ENCODE data around the gene ZNF727. TPM values are rescaled to one million over a fixed set of nuclear protein-coding genes. Genes with fewer than 3 reads are reported as not detected.
"Not testable (repeated sequence)": the region's sequence is repeated elsewhere in the genome, so short reads cannot be mapped to it uniquely, and the experiment has no call there.

The ZNF727 gene
- polyA plus RNA-seq: under 1 TPM in 2 of 3 donors, not detected in 1; 0.42 to 0.86 TPM

DNA sequence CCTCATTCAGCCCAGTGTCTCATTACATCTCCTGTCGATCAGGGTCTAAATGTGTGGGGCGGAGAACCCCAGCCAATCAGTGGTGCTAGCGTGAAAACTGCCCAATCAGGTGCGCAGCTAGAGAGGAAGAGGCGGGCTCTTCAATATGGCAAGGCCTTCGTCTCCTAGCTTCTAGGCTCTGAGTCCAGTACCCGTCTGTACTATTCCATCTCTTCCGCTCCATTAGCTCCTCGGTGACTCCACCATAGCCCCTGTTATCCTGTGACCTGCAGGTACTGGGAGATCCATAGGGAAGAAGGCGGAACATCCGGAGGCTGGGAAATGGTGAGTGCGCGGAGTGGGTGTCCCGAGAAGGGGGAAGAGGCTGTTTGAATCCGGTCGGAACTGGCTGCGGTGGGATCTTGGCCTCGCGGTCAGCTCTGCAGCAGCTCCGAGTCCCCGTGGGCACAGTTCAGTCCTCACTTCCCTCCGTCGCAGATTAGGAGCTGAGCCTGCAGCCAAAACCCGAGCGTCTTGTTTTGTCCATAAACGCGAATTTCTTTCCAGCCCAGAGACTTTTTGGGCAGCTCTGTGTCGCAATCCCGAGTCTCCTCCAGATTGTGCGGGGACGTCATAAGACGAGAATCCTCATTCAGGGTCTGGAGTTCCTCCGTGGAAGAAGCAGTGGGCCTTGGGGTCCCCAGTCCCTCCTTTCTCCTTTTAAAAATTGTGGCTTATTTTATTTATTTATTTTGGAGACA, at the start of gene ZNF727:
ZNF727 (plus strand) TSS at position 134 of the 740 bp plus-strand sequence; CDS start at position 322, 188 bp downstream.
- no peaks in the 10 kb centered on the region for H3K36me3 Mint-ChIP-seq
- peaks cover 12 to 26% of the 10 kb centered on the region in 2 donors for H3K4me1 Mint-ChIP-seq
- peaks cover 0 to 4% (median 2%) of the 10 kb centered on the region in 3 donors for H3K27me3 Mint-ChIP-seq (ENCODE audit: low read depth in 3 of 3)
- peaks cover 17 to 38% (median 25%) of the 10 kb centered on the region in 6 donors for H3K9me3 Mint-ChIP-seq
- peak within 1 kb of the TSS; percentile 70 to 90 (median 78) for H3K27ac Mint-ChIP-seq
- H3K4me3 Mint-ChIP-seq: peak within 1 kb of the TSS; percentile 84 to 94 (median 89)
- peak; percentile 65 to 71 (median 68) for DNase-seq

DNA sequence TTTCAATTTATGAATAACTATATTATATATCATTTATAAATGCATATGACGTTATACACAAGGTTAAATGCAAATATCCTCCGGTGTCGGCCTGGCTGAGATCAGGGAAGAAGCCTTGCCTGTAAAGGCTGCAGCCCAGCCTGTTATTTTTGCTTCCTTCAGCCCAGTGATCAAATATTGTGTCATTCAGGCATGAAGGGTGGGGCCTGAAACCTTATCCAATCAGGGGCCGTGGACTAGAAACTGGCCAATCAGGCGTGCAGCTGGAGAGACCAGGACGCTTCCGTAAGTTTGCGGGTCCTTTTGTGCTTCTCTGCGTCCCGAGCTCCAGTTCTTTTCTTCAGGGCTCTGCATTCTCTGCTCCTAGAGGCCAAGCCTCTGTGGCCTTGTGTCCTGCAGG, 46.7 kb upstream of the ZNF727 start, which contains the start of gene ZNF722:
ZNF722 (plus strand) TSS at position 301 of the 400 bp plus-strand sequence. CDS start 113 bp downstream, outside the sequence.
- no peaks in the 10 kb centered on the region for H3K27me3 Mint-ChIP-seq (ENCODE audit: low read depth in 3 of 3)
- no peaks in the 10 kb centered on the region for H3K36me3 Mint-ChIP-seq
- H3K4me1 Mint-ChIP-seq: no peaks in the 10 kb centered on the region
- H3K4me3 Mint-ChIP-seq: no peak within 1 kb of the TSS
- no peak within 1 kb of the TSS for H3K27ac Mint-ChIP-seq
- H3K9me3 Mint-ChIP-seq: peaks cover 19 to 46% (median 32%) of the 10 kb centered on the region in 6 donors
- DNase-seq: no peak

DNA sequence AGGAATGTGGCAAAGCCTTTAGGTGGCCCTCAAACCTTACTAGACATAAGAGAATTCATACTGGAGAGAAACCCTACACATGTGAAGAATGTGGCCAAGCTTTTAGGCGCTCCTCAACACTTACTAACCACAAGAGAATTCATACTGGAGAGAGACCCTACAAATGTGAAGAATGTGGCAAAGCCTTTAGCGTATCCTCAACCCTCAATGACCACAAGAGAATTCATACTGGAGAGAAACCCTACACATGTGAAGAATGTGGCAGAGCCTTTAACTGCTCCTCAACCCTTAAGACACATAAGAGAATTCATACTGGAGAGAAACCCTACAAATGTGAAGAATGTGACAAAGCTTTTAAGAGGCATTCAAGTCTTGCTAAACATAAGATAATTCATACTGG, 29.7 kb upstream of the ZNF727 start:
- peaks cover 19 to 67% (median 55%) of the 10 kb centered on the region in 6 donors for H3K9me3 Mint-ChIP-seq
- H3K27me3 Mint-ChIP-seq (ENCODE audit: low read depth in 3 of 3); H3K36me3 Mint-ChIP-seq; H3K27ac Mint-ChIP-seq; DNase-seq; H3K4me1 Mint-ChIP-seq; H3K4me3 Mint-ChIP-seq: not testable (repeated sequence)

DNA sequence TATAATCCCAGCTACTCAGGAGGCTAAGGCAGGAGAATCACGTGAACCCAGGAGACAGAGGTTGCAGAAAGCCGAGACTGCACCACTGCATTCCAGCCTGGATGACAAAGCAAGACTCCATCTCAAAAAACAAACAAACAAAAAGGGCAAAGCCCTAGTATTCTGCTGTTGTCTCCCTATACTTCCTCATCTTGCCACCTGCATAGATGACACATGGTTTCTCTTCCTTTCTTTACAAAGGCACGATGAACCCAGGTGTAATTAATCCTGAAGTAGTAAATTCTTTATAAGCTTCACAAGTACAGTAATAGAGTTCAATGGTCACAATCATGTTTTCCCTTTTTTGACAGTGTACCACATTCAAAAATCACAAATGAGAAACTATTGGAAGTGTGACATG, 9.8 kb upstream of the ZNF727 start:
- no peak overlapping the region for H3K27ac Mint-ChIP-seq

DNA sequence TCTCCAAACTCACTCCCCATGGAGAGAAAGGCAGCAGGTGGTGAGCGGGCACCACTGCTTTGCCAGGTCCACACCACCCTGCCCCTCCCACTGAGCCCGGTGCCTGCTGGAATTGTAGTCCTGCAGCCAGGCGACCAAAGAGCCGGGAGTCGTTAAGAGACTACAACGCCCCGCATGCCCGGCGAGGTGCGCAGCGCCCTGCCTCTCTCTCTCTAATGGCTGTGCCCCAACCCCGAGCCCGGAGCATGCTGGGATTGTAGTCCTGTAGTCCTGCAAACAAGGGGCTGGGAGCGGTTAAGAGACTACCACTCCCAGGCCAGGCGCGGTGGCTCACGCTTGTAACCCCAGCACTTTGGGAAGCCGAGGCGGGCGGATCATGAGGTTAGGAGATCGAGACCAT, 8.1 kb upstream of the ZNF727 start:
- H3K4me1 Mint-ChIP-seq: no peaks in the 10 kb centered on the region
- peaks cover 20 to 76% (median 55%) of the 10 kb centered on the region in 6 donors for H3K9me3 Mint-ChIP-seq
- H3K4me3 Mint-ChIP-seq: peak overlapping the region in 3 of 5 donors; percentile 8 to 60 (median 12)

More for the DNA sequence above, 9.8 kb upstream of the ZNF727 start:
- Mint-ChIP-seq H3K4me1 (no peaks in the 10 kb centered on the region), H3K4me3 (no peak overlapping the region), H3K9me3 (peaks cover 21 to 83% (median 65%) of the 10 kb centered on the region in 6 donors), H3K27me3 (ENCODE audit: low read depth in 3 of 3) (peaks cover 0 to 7% (median 7%) of the 10 kb centered on the region in 3 donors), H3K36me3 (peaks cover 0 to 5% (median 4%) of the 10 kb centered on the region in 3 donors)
- no peak for DNase-seq

DNA sequence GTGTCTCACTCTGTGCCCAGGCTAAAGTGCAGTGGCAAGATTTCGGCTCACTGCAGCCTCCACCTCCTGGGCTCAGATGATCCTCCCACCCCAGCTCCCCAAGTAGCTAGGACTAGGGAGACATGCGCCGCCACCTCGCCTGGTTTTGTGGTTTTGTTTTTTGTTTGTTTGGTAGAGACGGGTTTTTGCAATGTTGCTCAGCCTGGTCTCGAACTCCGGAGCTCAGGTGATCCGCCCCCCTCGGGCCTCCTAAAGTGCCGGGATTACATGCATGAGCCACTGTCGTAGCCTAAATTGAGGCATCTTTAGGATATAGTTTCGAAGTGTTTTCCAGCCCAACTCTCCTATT, 781 bp downstream of the ZNF727 start:
- H3K27ac Mint-ChIP-seq: peak overlapping the region in 5 of 6 donors; percentile 40 to 78 (median 66)
- peaks cover 17 to 36% (median 24%) of the 10 kb centered on the region in 6 donors for H3K9me3 Mint-ChIP-seq
- DNase-seq: no peak
- H3K4me1 Mint-ChIP-seq: peaks cover 12 to 26% of the 10 kb centered on the region in 2 donors
- no peaks in the 10 kb centered on the region for H3K36me3 Mint-ChIP-seq
- peaks cover 0 to 4% (median 2%) of the 10 kb centered on the region in 3 donors for H3K27me3 Mint-ChIP-seq (ENCODE audit: low read depth in 3 of 3)
- peak overlapping the region; percentile 84 to 94 (median 89) for H3K4me3 Mint-ChIP-seq

More for the DNA sequence above, 8.1 kb upstream of the ZNF727 start:
- peaks cover 0 to 7% (median 4%) of the 10 kb centered on the region in 3 donors for H3K27me3 Mint-ChIP-seq (ENCODE audit: low read depth in 3 of 3)
- H3K27ac Mint-ChIP-seq: no peak overlapping the region
- DNase-seq: no peak
- peaks cover 0 to 5% (median 4%) of the 10 kb centered on the region in 3 donors for H3K36me3 Mint-ChIP-seq

DNA sequence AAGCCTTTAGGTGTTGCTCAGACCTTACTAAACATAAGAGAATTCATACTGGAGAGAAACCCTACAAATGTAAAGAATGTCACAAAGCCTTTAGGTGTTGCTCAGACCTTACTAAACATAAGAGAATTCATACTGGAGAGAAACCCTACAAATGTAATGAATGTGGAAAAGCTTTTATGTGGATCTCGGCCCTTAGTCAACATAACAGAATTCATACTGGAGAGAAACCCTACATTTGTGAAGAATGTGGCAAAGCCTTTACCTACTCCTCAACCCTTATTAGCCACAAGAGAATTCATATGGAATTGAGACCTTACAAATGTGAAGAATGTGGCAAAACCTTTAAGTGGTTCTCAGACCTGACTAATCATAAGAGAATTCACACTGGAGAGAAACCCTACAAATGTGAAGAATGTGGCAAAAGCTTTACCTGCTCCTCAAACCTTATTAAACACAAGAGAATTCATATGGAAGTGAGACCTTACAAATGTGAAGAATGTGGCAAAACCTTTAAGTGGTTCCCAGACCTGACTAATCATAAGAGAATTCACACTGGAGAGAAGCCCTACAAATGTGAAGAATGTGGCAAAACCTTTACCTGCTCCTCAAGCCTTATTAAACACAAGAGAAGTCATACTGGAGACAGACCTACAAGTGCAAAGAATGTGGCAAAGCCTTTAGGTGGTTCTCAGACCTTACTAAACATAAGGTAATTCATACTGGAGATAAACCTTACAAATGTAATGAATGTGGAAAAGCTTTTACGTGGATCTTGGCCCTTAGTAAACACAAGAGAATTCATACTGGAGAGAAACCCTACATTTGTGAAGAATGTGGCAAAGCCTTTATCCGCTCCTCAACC, 32.8 kb downstream of the ZNF727 start:
- Mint-ChIP-seq H3K36me3 (peaks cover 26 to 50% (median 41%) of the 10 kb centered on the region in 3 donors), H3K9me3 (peaks cover 36 to 94% (median 91%) of the 10 kb centered on the region in 6 donors)
- not testable (repeated sequence) for H3K4me1 Mint-ChIP-seq; DNase-seq; H3K27me3 Mint-ChIP-seq (ENCODE audit: low read depth in 3 of 3); H3K4me3 Mint-ChIP-seq; H3K27ac Mint-ChIP-seq

DNA sequence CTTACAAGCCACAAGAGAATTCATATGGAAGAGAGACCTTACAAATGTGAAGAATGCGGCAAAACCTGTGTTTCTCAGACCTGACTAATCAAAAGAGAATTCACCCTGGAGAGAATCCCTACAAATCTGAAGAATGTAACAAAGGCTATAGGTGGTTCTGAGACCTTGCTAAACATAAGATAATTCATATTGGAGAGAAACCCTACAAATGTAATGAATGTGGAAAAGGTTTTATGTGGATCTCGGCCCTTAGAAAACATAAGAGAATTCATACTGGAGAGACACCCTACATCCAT, 33.4 kb downstream of the ZNF727 start:
- Mint-ChIP-seq H3K27ac (no peak overlapping the region), H3K4me3 (no peak overlapping the region), H3K9me3 (peaks cover 33 to 94% (median 90%) of the 10 kb centered on the region in 6 donors), H3K4me1 (no peaks in the 10 kb centered on the region), H3K36me3 (peaks cover 22 to 46% (median 36%) of the 10 kb centered on the region in 3 donors), H3K27me3 (ENCODE audit: low read depth in 3 of 3) (peaks cover 0 to 3% (median 0%) of the 10 kb centered on the region in 3 donors)
- no peak for DNase-seq

DNA sequence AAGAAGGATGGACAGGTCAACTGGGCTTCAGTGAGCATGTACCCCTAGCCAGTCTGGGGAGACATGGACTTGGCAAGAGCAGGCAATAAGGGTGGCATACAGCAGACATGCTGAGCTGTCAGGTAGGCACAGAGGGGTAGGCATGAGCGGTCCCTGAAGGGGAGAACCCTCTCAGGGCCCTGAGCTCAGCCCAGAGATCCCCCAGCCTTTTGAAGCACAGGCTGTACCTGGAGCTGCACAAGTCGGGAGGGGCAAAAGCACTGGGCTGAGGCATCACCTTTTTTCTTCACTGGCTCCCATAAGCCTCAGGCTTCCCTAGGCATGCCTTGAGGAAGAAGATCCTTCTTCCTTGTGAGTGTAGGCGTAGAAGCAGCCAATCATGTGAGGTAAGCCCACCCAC, 42.3 kb downstream of the ZNF727 start:
- DNase-seq: no peak
- Mint-ChIP-seq H3K9me3 (peaks cover 22 to 72% (median 57%) of the 10 kb centered on the region in 6 donors), H3K36me3 (peaks cover 0 to 7% (median 6%) of the 10 kb centered on the region in 3 donors), H3K4me1 (no peaks in the 10 kb centered on the region), H3K27ac (peak overlapping the region in 1 of 6 donors; percentile 46), H3K4me3 (no peak overlapping the region), H3K27me3 (ENCODE audit: low read depth in 3 of 3) (peaks cover 0 to 2% (median under 1%) of the 10 kb centered on the region in 3 donors)

DNA sequence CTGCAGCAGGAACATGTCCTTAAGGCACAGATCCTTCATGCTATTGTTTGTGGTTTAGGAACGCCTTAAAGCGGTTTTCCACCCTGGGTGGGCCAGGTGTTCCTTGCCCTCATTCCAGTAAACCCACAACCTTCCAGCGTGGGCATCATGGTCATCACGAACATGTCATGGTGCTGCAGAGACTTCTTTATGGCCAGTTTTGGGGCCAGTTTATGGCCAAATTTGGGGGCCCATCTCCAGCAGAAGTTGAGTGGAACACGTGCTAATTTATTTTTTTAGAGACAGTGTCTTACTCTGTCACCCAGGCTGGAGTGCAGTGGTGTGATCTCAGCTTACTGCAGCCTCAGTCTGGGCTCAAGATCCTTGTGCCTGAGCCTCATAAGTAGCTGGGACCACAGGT, 43.6 kb downstream of the ZNF727 start:
- not testable (repeated sequence) for H3K4me1 Mint-ChIP-seq; H3K27me3 Mint-ChIP-seq (ENCODE audit: low read depth in 3 of 3); DNase-seq; H3K4me3 Mint-ChIP-seq; H3K36me3 Mint-ChIP-seq; H3K27ac Mint-ChIP-seq
- H3K9me3 Mint-ChIP-seq: peaks cover 26 to 66% (median 60%) of the 10 kb centered on the region in 6 donors

Other genes with a start within 250 kb of the ZNF727 start
- not detected for gene ZNF722, start 46.6 kb upstream of the ZNF727 start, polyA plus RNA-seq
- gene ZNF735, start 161.8 kb downstream of the ZNF727 start, polyA plus RNA-seq: not detected
- not detected for gene ZNF679, start 183.0 kb downstream of the ZNF727 start, polyA plus RNA-seq